ENCODE data around the gene PLA2G3. TPM values are rescaled to one million over a fixed set of nuclear protein-coding genes. Genes with fewer than 3 reads are reported as not detected.

PLA2G3 gene
- total RNA-seq, 1 experiment from 2014 or later, result 18.3 TPM

GRCh38 chr22:31142285-31142684 is 2.0 kb upstream of the PLA2G3 start:
- no peak for ATAC-seq
- peaks cover 4% of the 10 kb centered on the region; the same call in 1 of the 2 replicates for H3K36me3 Mint-ChIP-seq
- TF ChIP-seq USF2 (CRISPR knock-in tag; IDR thresholded peaks at IDR 0.05) (no peak), ZSCAN18 (CRISPR knock-in tag; IDR thresholded peaks at IDR 0.05) (no peak), ZNF121 (CRISPR knock-in tag; IDR thresholded peaks at IDR 0.05) (no peak), TCF7 (CRISPR knock-in tag; IDR thresholded peaks at IDR 0.05; ENCODE audit: low read depth) (no peak), MAX (CRISPR knock-in tag; IDR thresholded peaks at IDR 0.05) (no peak), ZNF263 (CRISPR knock-in tag; IDR thresholded peaks at IDR 0.05; ENCODE audit: low read depth) (no peak), SOX15 (CRISPR knock-in tag; IDR thresholded peaks at IDR 0.05) (no peak), ATF3 (CRISPR knock-in tag; conservative IDR thresholded peaks at IDR 0.05) (no peak), NR1H2 (CRISPR knock-in tag; IDR thresholded peaks at IDR 0.05) (no peak), ZNF232 (CRISPR knock-in tag; IDR thresholded peaks at IDR 0.05) (no peak), FOXP1 (CRISPR knock-in tag; IDR thresholded peaks at IDR 0.05; ENCODE audit: borderline replicate concordance) (no peak), ETV6 (CRISPR knock-in tag; IDR thresholded peaks at IDR 0.05) (no peak), E2F1 (CRISPR knock-in tag; IDR thresholded peaks at IDR 0.05) (no peak), ZNF317 (CRISPR knock-in tag; IDR thresholded peaks at IDR 0.05; ENCODE audit: borderline replicate concordance, low read depth) (no peak), AR (CRISPR knock-in tag; IDR thresholded peaks at IDR 0.05) (no peak), ZNF281 (CRISPR knock-in tag; IDR thresholded peaks at IDR 0.05) (no peak), PRRX2 (CRISPR knock-in tag; IDR thresholded peaks at IDR 0.05) (no peak), TP53 (CRISPR knock-in tag; IDR thresholded peaks at IDR 0.05) (no peak), ATF6 (CRISPR knock-in tag; IDR thresholded peaks at IDR 0.05) (no peak)
- peaks cover 21% of the 10 kb centered on the region for H3K9me3 Mint-ChIP-seq
- no peak overlapping the region for H3K4me3 Mint-ChIP-seq
- H3K27me3 Mint-ChIP-seq (ENCODE audit: low read depth), result peaks cover 14% of the 10 kb centered on the region
- POLR2A ChIA-PET, result no interaction called here
- DNase-seq (ENCODE audit: low spot score), result no peak
- H3K27ac Mint-ChIP-seq, result no peak overlapping the region
- CTCF ChIA-PET, result interaction anchor here (1.0 to 7.3 kb wide), 2 partner anchors 34 to 45 kb away, joined by 3 to 73 read pairs; partner anchors contain the start of gene SELENOM
- H3K4me1 Mint-ChIP-seq, result peaks cover 22% of the 10 kb centered on the region

Measured in WTC11 (cell line).